Stomach smooth muscle (tissue), 2 donors: Measurements from ENCODE around the gene GTPBP6.
"Not testable (repeated sequence)": the region's sequence is repeated elsewhere in the genome, so short reads cannot be mapped to it uniquely, and the experiment has no call there.

ENCODE experiments used
- H3K27ac ChIP-seq: one replicate; pipeline ENCODE4 v1.7.0; 2013; ENCODE audit warnings: mild to moderate bottlenecking, low read length, inconsistent platforms
- H3K27me3 ChIP-seq, 2 donors: one replicate each; pipeline ENCODE4 v1.7.0; 2013; ENCODE audit warnings: low read length in 2 of 2; ENCODE audit not compliant: insufficient read depth in 2 of 2, control insufficient read depth in 1 of 2
- H3K36me3 ChIP-seq, 2 donors: one replicate each; pipeline ENCODE4 v1.7.0; 2013; ENCODE audit warnings: low read length in 2 of 2; ENCODE audit not compliant: control insufficient read depth in 2 of 2, insufficient read depth in 2 of 2
- H3K4me1 ChIP-seq: one replicate; pipeline ENCODE4 v1.7.0; 2013; ENCODE audit warnings: low read length; ENCODE audit not compliant: control insufficient read depth, insufficient read depth
- H3K4me3 ChIP-seq, 2 donors: one replicate each; pipeline ENCODE4 v1.7.0; 2013; ENCODE audit warnings: low read length in 2 of 2
- H3K9ac ChIP-seq, 2 donors: one replicate each; pipeline ENCODE4 v1.7.0; 2013; ENCODE audit warnings: low read length in 2 of 2, mild to moderate bottlenecking in 1 of 2
- H3K9me3 ChIP-seq, 2 donors: one replicate each; pipeline ENCODE4 v1.7.0; 2013; ENCODE audit warnings: low read length in 2 of 2; ENCODE audit not compliant: control insufficient read depth in 2 of 2
- donor health status: healthy.
- donor health status: Pancreatic carcinoma.

The GTPBP6 gene

GRCh38 chrX:282000-282681, 36.5 kb downstream of the GTPBP6 start:
- H3K36me3 ChIP-seq, H3K27ac ChIP-seq, H3K27me3 ChIP-seq, H3K9me3 ChIP-seq, H3K9ac ChIP-seq, H3K4me1 ChIP-seq, H3K4me3 ChIP-seq: not testable (repeated sequence)

GRCh38 chrX:281166-281999, 37.2 kb downstream of the GTPBP6 start, which contains the start of gene PLCXD1:
Gene PLCXD1 (plus strand): TSS chrX:281381. CDS start chrX:284188, 2,807 bp downstream.
- Histone ChIP-seq H3K9ac (peak within 1 kb of the TSS in 1 of 2 donors; percentile 22), H3K27ac (no peak within 1 kb of the TSS), H3K4me3 (peak within 1 kb of the TSS; percentile 55 to 62)

GRCh38 chrX:280722-281121, 37.9 kb downstream of the GTPBP6 start:
- not testable (repeated sequence) for H3K27ac ChIP-seq, H3K9ac ChIP-seq, H3K27me3 ChIP-seq, H3K9me3 ChIP-seq, H3K4me3 ChIP-seq, H3K36me3 ChIP-seq
- H3K4me1 ChIP-seq = peaks cover 14% of the 10 kb centered on the region

More at GRCh38 chrX:281166-281999, 37.2 kb downstream of the GTPBP6 start, which contains the start of gene PLCXD1:
- no peaks in the 10 kb centered on the region for H3K9me3 ChIP-seq
- peaks cover 6 to 8% of the 10 kb centered on the region in 2 donors for H3K36me3 ChIP-seq
- peaks cover 0 to 5% of the 10 kb centered on the region in 2 donors for H3K27me3 ChIP-seq
- peaks cover 9% of the 10 kb centered on the region for H3K4me1 ChIP-seq

- not testable (repeated sequence) for H3K4me3 ChIP-seq, H3K9me3 ChIP-seq, H3K36me3 ChIP-seq, H3K27ac ChIP-seq, H3K27me3 ChIP-seq, H3K9ac ChIP-seq
- H3K4me1 ChIP-seq = peaks cover 17% of the 10 kb centered on the region
These were observed 38.6 kb downstream of the GTPBP6 start for GRCh38 chrX:279757-280604.

GRCh38 chrX:276581-277201, 41.9 kb downstream of the GTPBP6 start:
- Histone ChIP-seq H3K36me3 (no peaks in the 10 kb centered on the region), H3K27me3 (peaks cover 3 to 10% of the 10 kb centered on the region in 2 donors), H3K4me3 (peak overlapping the region; percentile 51 to 73), H3K27ac (no peak overlapping the region), H3K9me3 (no peaks in the 10 kb centered on the region), H3K9ac (peak overlapping the region; percentile 28 to 42), H3K4me1 (peaks cover 17% of the 10 kb centered on the region)

- H3K9me3 ChIP-seq = no peaks in the 10 kb centered on the region
- peaks cover 3 to 10% of the 10 kb centered on the region in 2 donors for H3K27me3 ChIP-seq
- peak overlapping the region; percentile 51 to 73 for H3K4me3 ChIP-seq
- peak overlapping the region in 1 of 2 donors; percentile 28 for H3K9ac ChIP-seq
- H3K4me1 ChIP-seq = peaks cover 15% of the 10 kb centered on the region
- H3K36me3 ChIP-seq = no peaks in the 10 kb centered on the region
- no peak overlapping the region for H3K27ac ChIP-seq
These were observed 42.5 kb downstream of the GTPBP6 start for GRCh38 chrX:275967-276580.

GRCh38 chrX:275476-275966, 43.1 kb downstream of the GTPBP6 start:
- Histone ChIP-seq H3K4me3 (peak overlapping the region in 1 of 2 donors; percentile 73), H3K27me3 (peaks cover 3 to 10% of the 10 kb centered on the region in 2 donors), H3K9me3 (no peaks in the 10 kb centered on the region), H3K36me3 (no peaks in the 10 kb centered on the region), H3K9ac (no peak overlapping the region), H3K4me1 (peaks cover 15% of the 10 kb centered on the region), H3K27ac (no peak overlapping the region)

- Histone ChIP-seq H3K27ac (no peak overlapping the region), H3K4me3 (no peak overlapping the region), H3K9ac (no peak overlapping the region)
These were observed 43.6 kb downstream of the GTPBP6 start for GRCh38 chrX:274904-275475.

GRCh38 chrX:270848-271367, 47.7 kb downstream of the GTPBP6 start:
- peaks cover 4% of the 10 kb centered on the region for H3K4me1 ChIP-seq
- H3K27me3 ChIP-seq = peaks cover 0 to 1% of the 10 kb centered on the region in 2 donors
- H3K27ac ChIP-seq = no peak overlapping the region
- H3K9ac ChIP-seq = no peak overlapping the region
- no peaks in the 10 kb centered on the region for H3K9me3 ChIP-seq
- H3K4me3 ChIP-seq = no peak overlapping the region
- H3K36me3 ChIP-seq = no peaks in the 10 kb centered on the region

More at GRCh38 chrX:274904-275475, 43.6 kb downstream of the GTPBP6 start:
- H3K36me3 ChIP-seq = no peaks in the 10 kb centered on the region
- H3K9me3 ChIP-seq = no peaks in the 10 kb centered on the region
- peaks cover 15% of the 10 kb centered on the region for H3K4me1 ChIP-seq
- H3K27me3 ChIP-seq = peaks cover 3 to 10% of the 10 kb centered on the region in 2 donors
